ENCODE results near the gene CXADR. TPM values are rescaled to one million over a fixed set of nuclear protein-coding genes. Genes with fewer than 3 reads are reported as not detected.

CXADR gene
- total RNA-seq, 6 donors from 2014 or later, result 19.9 to 73.0 (median 29.2) TPM

DNA sequence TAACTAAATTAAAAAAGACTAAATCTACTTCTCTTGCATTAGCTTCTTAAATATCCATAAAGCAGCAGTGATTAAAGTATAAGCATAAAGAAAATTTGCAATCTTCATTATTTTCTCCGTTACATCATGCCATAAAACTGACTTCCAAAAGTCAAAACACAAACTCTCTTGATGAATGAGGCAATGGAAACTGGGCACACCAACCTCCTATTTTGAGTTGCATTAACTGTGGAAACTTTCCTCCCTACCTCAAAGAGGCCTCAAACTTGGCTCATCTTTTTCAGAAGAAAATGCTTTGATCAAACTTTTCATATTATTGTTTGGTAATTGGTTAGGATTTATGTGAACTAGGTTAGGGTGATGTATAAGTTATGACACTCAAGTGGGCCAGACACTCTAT is 104.0 kb downstream of the CXADR start:
- Histone ChIP-seq H3K27me3 (no peaks in the 10 kb centered on the region), H3K36me3 (no peaks in the 10 kb centered on the region), H3K4me1 (peaks cover 0 to 4% (median 2%) of the 10 kb centered on the region in 4 donors), H3K4me3 (no peak overlapping the region), H3K27ac (no peak overlapping the region), H3K9me3 (no peaks in the 10 kb centered on the region)
- no peak for DNase-seq
- ATAC-seq (ENCODE audit: low FRiP score in 2 of 2), result no peak
- no peak for TF ChIP-seq POLR2AphosphoS5 (IDR thresholded peaks at IDR 0.05)
- TF ChIP-seq POLR2A (IDR thresholded peaks at IDR 0.05), result no peak
- no peak for TF ChIP-seq CTCF (IDR thresholded peaks at IDR 0.05)
- TF ChIP-seq EP300 (IDR thresholded peaks at IDR 0.05), result no peak
- 85 to 86% methylated on average over 1 of the region's 1 CpG for WGBS, 2 donors

DNA sequence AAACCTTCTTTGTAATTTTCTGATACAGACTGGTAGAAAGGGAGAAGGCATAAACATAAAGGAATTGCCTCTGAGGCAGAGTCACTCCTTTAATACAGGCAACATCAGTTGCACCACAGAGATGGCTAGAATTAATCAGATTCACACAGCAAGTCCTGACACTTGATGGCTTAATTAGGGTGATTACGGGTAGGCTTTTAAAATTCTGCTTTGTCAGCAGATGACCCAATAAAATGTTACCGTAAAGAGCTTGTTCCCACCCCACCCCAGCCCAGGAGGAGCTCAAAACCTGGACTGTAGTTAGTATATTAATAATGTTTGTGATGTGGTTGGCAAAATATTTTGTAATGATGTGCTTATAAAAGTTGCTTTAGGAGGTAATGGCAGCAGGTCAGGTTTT is 109.2 kb downstream of the CXADR start:
- Histone ChIP-seq H3K36me3 (no peaks in the 10 kb centered on the region), H3K9me3 (no peaks in the 10 kb centered on the region), H3K27ac (no peak overlapping the region), H3K4me3 (no peak overlapping the region), H3K27me3 (no peaks in the 10 kb centered on the region), H3K4me1 (no peaks in the 10 kb centered on the region)
- TF ChIP-seq CTCF (IDR thresholded peaks at IDR 0.05) (no peak), POLR2AphosphoS5 (IDR thresholded peaks at IDR 0.05) (no peak), POLR2A (IDR thresholded peaks at IDR 0.05) (no peak), EP300 (IDR thresholded peaks at IDR 0.05) (no peak)
- no peak for DNase-seq
- 84 to 91% methylated on average over 2 of the region's 2 CpGs for WGBS, 2 donors
- ATAC-seq (ENCODE audit: low FRiP score in 2 of 2), result no peak

- TF ChIP-seq CTCF (IDR thresholded peaks at IDR 0.05) (no peak), EP300 (IDR thresholded peaks at IDR 0.05) (no peak), POLR2AphosphoS5 (IDR thresholded peaks at IDR 0.05) (no peak), POLR2A (IDR thresholded peaks at IDR 0.05) (no peak)
- 70 to 72% methylated on average over 4 of the region's 4 CpGs for WGBS, 2 donors
- no peaks in the 10 kb centered on the region for H3K27me3 ChIP-seq
- H3K4me1 ChIP-seq, result no peaks in the 10 kb centered on the region
- no peak for DNase-seq
- no peak overlapping the region for H3K27ac ChIP-seq
- no peak for ATAC-seq (ENCODE audit: low FRiP score in 2 of 2)
- no peaks in the 10 kb centered on the region for H3K36me3 ChIP-seq
- H3K9me3 ChIP-seq, result no peaks in the 10 kb centered on the region
- H3K4me3 ChIP-seq, result no peak overlapping the region
Measured at GRCh38 chr21:17631195-17631594, 118.4 kb downstream of the CXADR start.

GRCh38 chr21:17636711-17637110 is 123.9 kb downstream of the CXADR start:
- Histone ChIP-seq H3K27me3 (no peaks in the 10 kb centered on the region), H3K36me3 (no peaks in the 10 kb centered on the region)

More at GRCh38 chr21:17636711-17637110, 123.9 kb downstream of the CXADR start:
- H3K4me3 ChIP-seq, result no peak overlapping the region
- peaks cover 0 to 6% (median 0%) of the 10 kb centered on the region in 4 donors for H3K9me3 ChIP-seq
- no peak for ATAC-seq (ENCODE audit: low FRiP score in 2 of 2)
- no peak for DNase-seq
- no peak for TF ChIP-seq POLR2AphosphoS5 (IDR thresholded peaks at IDR 0.05)
- no peak for TF ChIP-seq POLR2A (IDR thresholded peaks at IDR 0.05)
- no peak for TF ChIP-seq CTCF (IDR thresholded peaks at IDR 0.05)
- no peak for TF ChIP-seq EP300 (IDR thresholded peaks at IDR 0.05)
- 82 to 92% methylated on average over 4 of the region's 4 CpGs for whole genome bisulfite sequencing, 2 donors
- H3K27ac ChIP-seq, result no peak overlapping the region
- H3K4me1 ChIP-seq, result no peaks in the 10 kb centered on the region
